H9 (cell line): ENCODE results near the gene C16orf89. TPM values are rescaled to one million over a fixed set of nuclear protein-coding genes. Genes with fewer than 3 reads are reported as not detected.

Experiments
- DNase-seq: peaks from one replicate; pipeline ENCODE4 v3.0.0-alpha.2; 2017
- H2AFZ ChIP-seq: one replicate; pipeline ENCODE4 v1.6.1; 2013; ENCODE audit warnings: mild to moderate bottlenecking, low read length, control low read depth, moderate library complexity
- H2AK5ac ChIP-seq: 2 replicates; pipeline ENCODE4 v1.6.1; 2013; ENCODE audit warnings: low read length, control low read depth, mixed read lengths; ENCODE audit not compliant: insufficient read length
- H2BK120ac ChIP-seq: one replicate; pipeline ENCODE4 v1.6.1; 2013; ENCODE audit warnings: low read depth, mild to moderate bottlenecking, low read length, control low read depth, inconsistent platforms; ENCODE audit not compliant: poor library complexity, severe bottlenecking
- H2BK12ac ChIP-seq: 2 replicates; pipeline ENCODE4 v1.6.1; 2013; ENCODE audit warnings: low read length, control low read depth, mixed read lengths, low read depth; ENCODE audit not compliant: insufficient read length
- H2BK15ac ChIP-seq: 2 replicates; pipeline ENCODE4 v1.6.1; 2013; ENCODE audit warnings: low read depth, low read length, control low read depth
- H2BK20ac ChIP-seq: one replicate; pipeline ENCODE4 v1.6.1; 2013; ENCODE audit warnings: low read depth, mild to moderate bottlenecking, low read length, control low read depth, inconsistent platforms; ENCODE audit not compliant: poor library complexity, severe bottlenecking
- H2BK5ac ChIP-seq: 2 replicates; pipeline ENCODE4 v1.6.1; 2013; ENCODE audit warnings: low read length, control low read depth, mixed read lengths; ENCODE audit not compliant: insufficient read length
- H3K14ac ChIP-seq: 2 replicates; pipeline ENCODE4 v1.6.1; 2013; ENCODE audit warnings: low read length, control low read depth; ENCODE audit not compliant: insufficient read depth
- H3K18ac ChIP-seq: 2 replicates; pipeline ENCODE4 v1.6.1; 2013; ENCODE audit warnings: low read depth, mild to moderate bottlenecking, mixed read lengths, low read length, control low read depth; ENCODE audit not compliant: insufficient read length
- H3K23ac ChIP-seq: 2 replicates; pipeline ENCODE4 v1.6.1; 2013; ENCODE audit warnings: low read length, control low read depth, mixed read lengths, low read depth; ENCODE audit not compliant: insufficient read length
- H3K23me2 ChIP-seq: 2 replicates; pipeline ENCODE4 v1.6.1; 2013; ENCODE audit warnings: low read depth, mild to moderate bottlenecking, mixed read lengths, low read length, control low read depth; ENCODE audit not compliant: insufficient read length, poor library complexity, severe bottlenecking
- H3K27ac ChIP-seq: 2 replicates; pipeline ENCODE4 v1.5.1; 2013; ENCODE audit warnings: low read length, control low read depth, mixed read lengths, low read depth; ENCODE audit not compliant: insufficient read length
- H3K27me3 ChIP-seq: 2 replicates; pipeline ENCODE4 v1.6.1; 2013; ENCODE audit warnings: low read length, control low read depth, inconsistent platforms; ENCODE audit not compliant: insufficient read depth
- H3K4ac ChIP-seq: 2 replicates; pipeline ENCODE4 v1.6.1; 2013; ENCODE audit warnings: low read depth, mild to moderate bottlenecking, control low read depth, inconsistent platforms, low read length, moderate library complexity
- H3K4me1 ChIP-seq: 2 replicates; pipeline ENCODE4 v1.6.1; 2013; ENCODE audit warnings: low read length, control low read depth, inconsistent platforms; ENCODE audit not compliant: insufficient read depth
- H3K4me2 ChIP-seq: 2 replicates; pipeline ENCODE4 v1.6.1; 2013; ENCODE audit warnings: low read length, control low read depth, mixed read lengths; ENCODE audit not compliant: insufficient read length, insufficient read depth
- H3K56ac ChIP-seq: 2 replicates; pipeline ENCODE4 v1.6.1; 2013; ENCODE audit warnings: low read depth, mild to moderate bottlenecking, mixed read lengths, low read length, control low read depth; ENCODE audit not compliant: insufficient read length
- H3K79me1 ChIP-seq: 2 replicates; pipeline ENCODE4 v1.6.1; 2013; ENCODE audit warnings: low read depth, mild to moderate bottlenecking, moderate library complexity, low read length, control low read depth, inconsistent platforms; ENCODE audit not compliant: insufficient read depth, poor library complexity, severe bottlenecking
- H3K79me2 ChIP-seq: 2 replicates; pipeline ENCODE4 v1.6.1; 2013; ENCODE audit warnings: low read length, control low read depth, inconsistent platforms; ENCODE audit not compliant: insufficient read depth
- H3K9ac ChIP-seq: 2 replicates; pipeline ENCODE4 v1.6.1; 2013; ENCODE audit warnings: low read length, control low read depth, mixed read lengths; ENCODE audit not compliant: insufficient read length; ENCODE audit errors: extremely low read depth
- H3K9me3 ChIP-seq: one replicate; pipeline ENCODE4 v1.6.1; 2013; ENCODE audit warnings: low read depth, low read length, inconsistent platforms; ENCODE audit not compliant: control insufficient read depth
- H3T11ph ChIP-seq: one replicate; pipeline ENCODE4 v1.6.1; 2013; ENCODE audit warnings: mild to moderate bottlenecking, low read length, control low read depth, inconsistent platforms
- H4K20me1 ChIP-seq: one replicate; pipeline ENCODE4 v1.6.1; 2013; ENCODE audit not compliant: control insufficient read depth, insufficient read length, insufficient read depth
- H4K5ac ChIP-seq: 2 replicates; pipeline ENCODE4 v1.6.1; 2013; ENCODE audit warnings: low read depth, mild to moderate bottlenecking, mixed read lengths, low read length, control low read depth; ENCODE audit not compliant: insufficient read length
- H4K8ac ChIP-seq: replicated peaks from 2 replicates; pipeline ENCODE4 v1.6.1; 2013; ENCODE audit warnings: low read length, control low read depth, mixed read lengths, low read depth; ENCODE audit not compliant: insufficient read length
- H4K91ac ChIP-seq: 2 replicates; pipeline ENCODE4 v1.6.1; 2013; ENCODE audit warnings: low read depth, mild to moderate bottlenecking, moderate library complexity, mixed read lengths, low read length, control low read depth; ENCODE audit not compliant: insufficient read length
- H3K27ac Mint-ChIP-seq, 3 experiments: 2 replicates in 2 of 3; 3 replicates in 1 of 3; pipeline ENCODE4 v1.8.0; 2020 to 2021; ENCODE audit warnings: mixed read lengths in 3 of 3, mild to moderate bottlenecking in 1 of 3, moderate library complexity in 1 of 3
- H3K27me3 Mint-ChIP-seq: 2 replicates; pipeline ENCODE4 v1.8.0; 2021; ENCODE audit warnings: low read depth, mild to moderate bottlenecking, moderate library complexity, mixed read lengths
- H3K36me3 Mint-ChIP-seq, 3 experiments: 2 replicates in 2 of 3; 3 replicates in 1 of 3; pipeline ENCODE4 v1.8.0; 2020 to 2021; ENCODE audit warnings: low read depth in 3 of 3, mixed read lengths in 3 of 3; ENCODE audit not compliant: insufficient read depth in 1 of 3
- H3K4me1 Mint-ChIP-seq, 2 experiments: 2 replicates each; pipeline ENCODE4 v1.8.0; 2020; ENCODE audit warnings: mixed read lengths in 2 of 2
- H3K4me3 Mint-ChIP-seq, 2 experiments: 2 replicates in 1 of 2; 3 replicates in 1 of 2; pipeline ENCODE4 v1.8.0; 2020 to 2021; ENCODE audit warnings: mild to moderate bottlenecking in 2 of 2, mixed read lengths in 2 of 2, moderate library complexity in 1 of 2
- H3K9me3 Mint-ChIP-seq, 2 experiments: 2 replicates in 1 of 2; 3 replicates in 1 of 2; pipeline ENCODE4 v1.8.0; 2020; ENCODE audit warnings: mild to moderate bottlenecking in 2 of 2, mixed read lengths in 2 of 2, moderate library complexity in 1 of 2
- WGBS: extraction: QIAGEN DNeasy Blood & Tissue Kit; methylation state at CpG from one replicate; pipeline ENCODE4 v1.1.7; 2013; ENCODE audit warnings: missing lambda C conversion rate, low lambda C conversion rate, mixed read lengths; ENCODE audit not compliant: insufficient read length; ENCODE audit errors: extremely low coverage; 5-methylcytosine and 5-hydroxymethylcytosine counted together
- total RNA-seq: library from RNA; stranded (reverse); gene quantifications from 2 replicates; pipeline ENCODE4 v1.2.1, GENCODE V29; 2021
- TF ChIP-seq, protein P1 (sequence below): fragments of 200-600 bp; sonication (generic); conservative IDR thresholded peaks from 3 replicates; pipeline ENCODE4 v1.8.0; 2021; ENCODE audit warnings: antibody characterized with exemption, mild to moderate bottlenecking

Gene C16orf89
- total RNA-seq, 1 experiment from 2014 or later = 2.5 TPM

- no peak overlapping the region for H2BK12ac ChIP-seq
- peaks cover 7% of the 10 kb centered on the region for H3K23me2 ChIP-seq
- no peak overlapping the region for H2AFZ ChIP-seq
- H3K27me3 ChIP-seq = no peaks in the 10 kb centered on the region
- H3K9me3 ChIP-seq = no peaks in the 10 kb centered on the region
- H3K9ac ChIP-seq = peak overlapping the region; percentile 47
- no peak overlapping the region for H2AK5ac ChIP-seq
- no peaks in the 10 kb centered on the region for H3K4me1 ChIP-seq
- peak overlapping the region; percentile 89 for H3K4me2 ChIP-seq
- TF ChIP-seq, protein P1, sequence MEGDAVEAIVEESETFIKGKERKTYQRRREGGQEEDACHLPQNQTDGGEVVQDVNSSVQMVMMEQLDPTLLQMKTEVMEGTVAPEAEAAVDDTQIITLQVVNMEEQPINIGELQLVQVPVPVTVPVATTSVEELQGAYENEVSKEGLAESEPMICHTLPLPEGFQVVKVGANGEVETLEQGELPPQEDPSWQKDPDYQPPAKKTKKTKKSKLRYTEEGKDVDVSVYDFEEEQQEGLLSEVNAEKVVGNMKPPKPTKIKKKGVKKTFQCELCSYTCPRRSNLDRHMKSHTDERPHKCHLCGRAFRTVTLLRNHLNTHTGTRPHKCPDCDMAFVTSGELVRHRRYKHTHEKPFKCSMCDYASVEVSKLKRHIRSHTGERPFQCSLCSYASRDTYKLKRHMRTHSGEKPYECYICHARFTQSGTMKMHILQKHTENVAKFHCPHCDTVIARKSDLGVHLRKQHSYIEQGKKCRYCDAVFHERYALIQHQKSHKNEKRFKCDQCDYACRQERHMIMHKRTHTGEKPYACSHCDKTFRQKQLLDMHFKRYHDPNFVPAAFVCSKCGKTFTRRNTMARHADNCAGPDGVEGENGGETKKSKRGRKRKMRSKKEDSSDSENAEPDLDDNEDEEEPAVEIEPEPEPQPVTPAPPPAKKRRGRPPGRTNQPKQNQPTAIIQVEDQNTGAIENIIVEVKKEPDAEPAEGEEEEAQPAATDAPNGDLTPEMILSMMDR = no peak
- no peak overlapping the region for H3K4ac ChIP-seq
- peaks cover 12 to 15% of the 10 kb centered on the region in 2 experiments for H3K4me1 Mint-ChIP-seq
- H3K23ac ChIP-seq = no peak overlapping the region
- peak overlapping the region; percentile 92 to 96 for H3K4me3 Mint-ChIP-seq
- H3K36me3 Mint-ChIP-seq = peaks cover 18 to 30% (median 28%) of the 10 kb centered on the region in 3 experiments; a peak in 6 of 7 replicates
- H3K56ac ChIP-seq = no peak overlapping the region
- peak overlapping the region; percentile 46 for H4K5ac ChIP-seq
- peak overlapping the region; percentile 63 to 99 (median 98); a peak in 5 of 7 replicates for H3K27ac Mint-ChIP-seq
- H2BK120ac ChIP-seq = no peak overlapping the region
- DNase-seq = no peak
- H4K91ac ChIP-seq = no peak overlapping the region
- no peak overlapping the region for H3T11ph ChIP-seq
- no peaks in the 10 kb centered on the region; the same call in 1 of the 2 replicates for H3K27me3 Mint-ChIP-seq
- no peak overlapping the region for H2BK20ac ChIP-seq
- no CpG with 5 or more reads among the region's 12 CpGs for WGBS
- no peak overlapping the region for H4K8ac ChIP-seq
- no peak overlapping the region for H2BK5ac ChIP-seq
- H3K14ac ChIP-seq = no peak overlapping the region
- H3K27ac ChIP-seq = no peak overlapping the region
- no peaks in the 10 kb centered on the region for H4K20me1 ChIP-seq
- H3K79me1 ChIP-seq = peaks cover 4% of the 10 kb centered on the region
- no peak overlapping the region for H2BK15ac ChIP-seq
- peaks cover 5% of the 10 kb centered on the region; the same call in 1 of the 2 replicates for H3K79me2 ChIP-seq
- H3K18ac ChIP-seq = peak overlapping the region; percentile 6
- no peaks in the 10 kb centered on the region; a peak in 2 of 5 replicates for H3K9me3 Mint-ChIP-seq
Measured at GRCh38 chr16:5072334-5073278, 6.8 kb upstream of the C16orf89 start.
